HFFc6 (cell line): ENCODE measurements around the gene NES. TPM values are rescaled to one million over a fixed set of nuclear protein-coding genes. Genes with fewer than 3 reads are reported as not detected.
"Not testable (repeated sequence)": the region's sequence is repeated elsewhere in the genome, so short reads cannot be mapped to it uniquely, and the experiment has no call there.

Experiments
- DNase-seq: peaks from one replicate; pipeline ENCODE4 v3.0.0-alpha.2; 2018
- H3K27ac Mint-ChIP-seq: 2 replicates; pipeline ENCODE4 v1.8.0; 2020; ENCODE audit warnings: mild to moderate bottlenecking, mixed read lengths
- H3K27me3 Mint-ChIP-seq: 2 replicates; pipeline ENCODE4 v1.8.0; 2021; ENCODE audit warnings: mild to moderate bottlenecking, moderate library complexity, mixed read lengths; ENCODE audit not compliant: insufficient read depth
- H3K36me3 Mint-ChIP-seq: 2 replicates; pipeline ENCODE4 v1.8.0; 2021; ENCODE audit warnings: low read depth, mixed read lengths
- H3K4me1 Mint-ChIP-seq: 2 replicates; pipeline ENCODE4 v1.8.0; 2020; ENCODE audit warnings: low read depth, mixed read lengths
- H3K4me3 Mint-ChIP-seq: 2 replicates; pipeline ENCODE4 v1.8.0; 2020; ENCODE audit warnings: mild to moderate bottlenecking, moderate library complexity, mixed read lengths
- H3K9me3 Mint-ChIP-seq: 2 replicates; pipeline ENCODE4 v1.8.0; 2020; ENCODE audit warnings: mild to moderate bottlenecking, mixed read lengths
- total RNA-seq, 6 experiments: library from RNA; stranded (reverse); fragmentation: NEBNext Ultra II Directional; extraction: Animal tissue kit (Norgen Biotek cat#: 25700); gene quantifications; 2 replicates in 1 of 6; 3 replicates in 5 of 6; pipeline ENCODE4 v1.2.3, GENCODE V29; 2021
- TF ChIP-seq, protein P1 (sequence below): fragments of 200-600 bp; sonication (generic); IDR thresholded peaks from 2 replicates; pipeline ENCODE4 v1.5.0; 2021; ENCODE audit warnings: antibody characterized with exemption, mild to moderate bottlenecking

NES gene
- total RNA-seq, 6 experiments from 2014 or later, result 106 to 126 (median 116) TPM

DNA sequence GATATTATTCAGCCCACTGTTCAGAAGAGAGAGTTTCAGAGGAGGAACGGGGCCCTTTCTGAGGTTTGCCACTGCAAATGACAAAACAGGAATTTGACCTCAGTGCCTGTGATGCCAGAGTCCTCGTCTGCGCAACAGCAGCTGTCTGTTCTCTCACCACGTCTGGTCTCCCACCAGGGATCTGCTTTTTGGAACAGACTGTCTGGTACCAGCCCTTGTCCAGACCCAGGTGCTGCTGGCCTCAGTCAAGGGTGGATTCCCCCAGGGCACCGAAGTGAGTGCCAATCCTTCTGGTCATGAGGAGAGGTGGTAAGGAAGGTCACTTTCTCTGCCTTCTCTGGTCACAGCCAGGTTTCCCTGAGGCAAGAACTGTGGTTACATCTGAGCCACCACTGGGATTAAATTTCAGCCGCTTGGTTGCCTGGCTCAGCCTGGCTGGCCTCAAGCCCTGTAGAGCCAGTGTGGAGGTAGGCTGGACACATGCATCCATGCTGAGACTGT lies 37.6 kb downstream of the NES start:
- Mint-ChIP-seq H3K36me3 (no peaks in the 10 kb centered on the region), H3K4me3 (no peak overlapping the region)

DNA sequence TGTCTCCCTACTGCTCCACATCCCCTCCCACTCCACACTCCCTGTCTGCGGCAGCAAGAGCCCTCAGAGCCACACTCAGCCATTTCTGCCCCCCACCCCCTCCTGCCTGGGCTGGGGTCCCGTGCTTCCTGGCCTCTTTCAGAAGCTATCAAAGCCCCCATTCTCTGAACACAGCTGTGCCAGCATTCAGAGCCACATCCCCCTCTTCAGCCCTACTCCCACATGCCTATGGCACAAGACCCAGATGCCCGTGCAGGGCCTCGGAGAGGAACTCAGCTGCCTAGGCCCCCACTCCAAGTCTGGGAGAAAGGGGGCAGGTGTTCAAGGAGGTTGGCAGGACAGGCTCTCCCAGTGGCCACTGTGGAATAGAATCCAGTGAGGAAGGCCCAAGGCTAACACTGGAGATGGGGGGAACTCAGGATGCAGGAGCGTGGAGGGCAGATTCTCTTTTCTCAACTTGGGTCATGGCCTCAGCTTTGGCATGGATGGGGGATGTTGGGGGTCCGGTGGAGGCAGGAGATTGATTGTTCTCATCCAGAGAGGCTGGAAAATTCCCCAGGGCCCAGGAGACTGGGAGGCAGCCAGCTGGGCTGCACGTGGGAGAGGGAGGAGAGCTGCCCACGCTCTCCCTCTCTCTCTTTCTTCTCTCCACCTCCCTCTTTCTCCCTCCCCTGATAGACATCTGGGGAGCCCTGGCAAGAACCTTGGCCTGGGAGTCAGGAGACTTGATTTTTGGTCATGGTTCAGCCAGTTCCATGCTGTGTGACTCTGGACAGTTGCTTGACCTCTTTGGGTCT lies 38.8 kb downstream of the NES start:
- H3K36me3 Mint-ChIP-seq, result no peaks in the 10 kb centered on the region
- H3K4me1 Mint-ChIP-seq, result peaks cover 7% of the 10 kb centered on the region; the same call in 1 of the 2 replicates
- H3K4me3 Mint-ChIP-seq, result no peak overlapping the region
- no peaks in the 10 kb centered on the region for H3K9me3 Mint-ChIP-seq
- H3K27ac Mint-ChIP-seq, result no peak overlapping the region
- peaks cover 64% of the 10 kb centered on the region for H3K27me3 Mint-ChIP-seq
- DNase-seq, result no peak
- TF ChIP-seq, protein P1, sequence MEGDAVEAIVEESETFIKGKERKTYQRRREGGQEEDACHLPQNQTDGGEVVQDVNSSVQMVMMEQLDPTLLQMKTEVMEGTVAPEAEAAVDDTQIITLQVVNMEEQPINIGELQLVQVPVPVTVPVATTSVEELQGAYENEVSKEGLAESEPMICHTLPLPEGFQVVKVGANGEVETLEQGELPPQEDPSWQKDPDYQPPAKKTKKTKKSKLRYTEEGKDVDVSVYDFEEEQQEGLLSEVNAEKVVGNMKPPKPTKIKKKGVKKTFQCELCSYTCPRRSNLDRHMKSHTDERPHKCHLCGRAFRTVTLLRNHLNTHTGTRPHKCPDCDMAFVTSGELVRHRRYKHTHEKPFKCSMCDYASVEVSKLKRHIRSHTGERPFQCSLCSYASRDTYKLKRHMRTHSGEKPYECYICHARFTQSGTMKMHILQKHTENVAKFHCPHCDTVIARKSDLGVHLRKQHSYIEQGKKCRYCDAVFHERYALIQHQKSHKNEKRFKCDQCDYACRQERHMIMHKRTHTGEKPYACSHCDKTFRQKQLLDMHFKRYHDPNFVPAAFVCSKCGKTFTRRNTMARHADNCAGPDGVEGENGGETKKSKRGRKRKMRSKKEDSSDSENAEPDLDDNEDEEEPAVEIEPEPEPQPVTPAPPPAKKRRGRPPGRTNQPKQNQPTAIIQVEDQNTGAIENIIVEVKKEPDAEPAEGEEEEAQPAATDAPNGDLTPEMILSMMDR, result no peak

More for the DNA sequence above, 37.6 kb downstream of the NES start:
- peaks cover 62% of the 10 kb centered on the region for H3K27me3 Mint-ChIP-seq
- peaks cover 7% of the 10 kb centered on the region; the same call in 1 of the 2 replicates for H3K4me1 Mint-ChIP-seq
- H3K9me3 Mint-ChIP-seq, result no peaks in the 10 kb centered on the region
- peak; percentile 36 for DNase-seq
- no peak overlapping the region for H3K27ac Mint-ChIP-seq
- TF ChIP-seq, protein P1, result no peak

DNA sequence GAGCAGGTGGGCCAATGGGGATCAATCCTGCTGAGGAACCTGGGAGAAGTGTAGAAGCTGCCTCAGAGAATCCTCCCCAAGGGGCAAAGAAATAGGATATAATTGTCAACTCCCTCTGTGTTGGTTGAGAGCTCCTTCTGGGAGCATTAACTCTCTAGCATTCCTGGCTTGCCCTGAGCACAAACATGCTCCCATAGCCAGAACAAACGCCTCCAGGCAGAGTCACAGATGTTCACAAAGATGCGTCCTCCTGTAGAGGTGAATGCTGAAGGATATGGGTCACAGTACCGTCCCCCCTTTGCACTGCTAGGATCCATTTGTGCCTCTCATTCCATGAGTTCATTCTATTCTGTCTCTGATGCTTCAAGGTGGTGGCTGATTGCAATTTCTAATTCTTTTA lies 44.9 kb downstream of the NES start:
- no peak for DNase-seq
- Mint-ChIP-seq H3K27ac (no peak overlapping the region), H3K4me3 (no peak overlapping the region), H3K36me3 (no peaks in the 10 kb centered on the region), H3K4me1 (no peaks in the 10 kb centered on the region), H3K9me3 (no peaks in the 10 kb centered on the region), H3K27me3 (peaks cover 49% of the 10 kb centered on the region)
- TF ChIP-seq, protein P1, result no peak

DNA sequence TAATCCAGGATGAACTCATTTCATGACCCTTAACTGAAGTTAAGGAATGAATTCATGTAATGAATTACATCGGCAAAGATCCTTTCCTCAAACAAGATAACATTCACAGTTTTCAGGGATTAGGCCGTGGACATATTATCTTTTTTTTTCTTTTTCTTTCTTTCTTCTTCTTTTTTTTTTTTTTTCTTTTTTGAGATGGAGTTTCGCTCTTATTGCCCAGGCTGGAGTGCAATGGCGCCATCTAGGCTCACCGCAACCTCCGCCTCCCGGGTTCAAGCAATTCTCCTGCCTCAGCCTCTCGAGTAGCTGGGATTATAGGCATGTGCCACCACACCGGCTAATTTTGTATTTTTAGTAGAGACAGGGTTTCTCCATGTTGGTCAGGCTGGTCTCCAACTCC lies 46.1 kb downstream of the NES start:
- not testable (repeated sequence) for H3K27ac Mint-ChIP-seq, DNase-seq, H3K36me3 Mint-ChIP-seq, H3K4me3 Mint-ChIP-seq, H3K9me3 Mint-ChIP-seq, H3K4me1 Mint-ChIP-seq
- TF ChIP-seq, protein P1, result peak; percentile 30
- H3K27me3 Mint-ChIP-seq, result peaks cover 54% of the 10 kb centered on the region

DNA sequence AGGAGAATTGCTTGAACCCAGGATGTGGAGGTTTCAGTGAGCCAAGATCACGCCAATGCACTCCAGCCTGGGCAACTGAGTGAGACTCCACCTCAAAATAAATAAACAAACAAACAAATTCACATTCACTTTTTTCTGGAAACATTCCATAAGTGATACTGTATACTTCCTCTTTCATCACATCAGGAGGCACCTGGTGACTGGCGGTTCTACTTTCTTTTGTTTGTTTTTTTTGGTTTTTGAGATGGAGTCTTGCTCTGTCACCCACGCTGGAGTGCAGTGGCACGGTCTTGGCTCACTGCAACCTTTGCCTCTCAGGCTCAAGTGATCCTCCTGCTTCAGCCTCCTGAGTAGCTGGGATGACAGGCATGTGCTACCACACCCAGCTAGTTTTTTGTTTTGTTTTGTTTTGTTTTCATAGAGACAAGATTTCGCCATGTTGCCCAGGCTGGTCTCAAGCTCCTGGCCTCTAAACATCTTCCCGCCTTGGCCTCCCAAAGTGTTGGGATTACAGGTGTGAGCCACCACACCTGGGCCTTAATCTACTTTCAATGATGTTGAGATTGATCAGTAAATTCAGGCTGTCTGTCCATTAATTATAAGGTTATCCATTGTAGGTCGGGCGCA lies 47.3 kb downstream of the NES start:
- DNase-seq, result no peak
- no peak overlapping the region for H3K4me3 Mint-ChIP-seq
- H3K4me1 Mint-ChIP-seq, result peaks cover 6% of the 10 kb centered on the region
- H3K27ac Mint-ChIP-seq, result no peak overlapping the region
- H3K27me3 Mint-ChIP-seq, result peaks cover 54% of the 10 kb centered on the region
- TF ChIP-seq, protein P1, result no peak
- H3K9me3 Mint-ChIP-seq, result no peaks in the 10 kb centered on the region
- no peaks in the 10 kb centered on the region for H3K36me3 Mint-ChIP-seq
